HG03354 (cell line): ENCODE results near the gene ZBTB7A.
"Not testable (repeated sequence)": the region's sequence is repeated elsewhere in the genome, so short reads cannot be mapped to it uniquely, and the experiment has no call there.

Experiments
- ATAC-seq: cut with Tn5 transposase; IDR thresholded peaks from one replicate; pipeline ENCODE4 v1.9.1; 2021; ENCODE audit warnings: mild to moderate bottlenecking; ENCODE audit not compliant: unreplicated experiment, poor library complexity, severe bottlenecking

ZBTB7A gene

DNA sequence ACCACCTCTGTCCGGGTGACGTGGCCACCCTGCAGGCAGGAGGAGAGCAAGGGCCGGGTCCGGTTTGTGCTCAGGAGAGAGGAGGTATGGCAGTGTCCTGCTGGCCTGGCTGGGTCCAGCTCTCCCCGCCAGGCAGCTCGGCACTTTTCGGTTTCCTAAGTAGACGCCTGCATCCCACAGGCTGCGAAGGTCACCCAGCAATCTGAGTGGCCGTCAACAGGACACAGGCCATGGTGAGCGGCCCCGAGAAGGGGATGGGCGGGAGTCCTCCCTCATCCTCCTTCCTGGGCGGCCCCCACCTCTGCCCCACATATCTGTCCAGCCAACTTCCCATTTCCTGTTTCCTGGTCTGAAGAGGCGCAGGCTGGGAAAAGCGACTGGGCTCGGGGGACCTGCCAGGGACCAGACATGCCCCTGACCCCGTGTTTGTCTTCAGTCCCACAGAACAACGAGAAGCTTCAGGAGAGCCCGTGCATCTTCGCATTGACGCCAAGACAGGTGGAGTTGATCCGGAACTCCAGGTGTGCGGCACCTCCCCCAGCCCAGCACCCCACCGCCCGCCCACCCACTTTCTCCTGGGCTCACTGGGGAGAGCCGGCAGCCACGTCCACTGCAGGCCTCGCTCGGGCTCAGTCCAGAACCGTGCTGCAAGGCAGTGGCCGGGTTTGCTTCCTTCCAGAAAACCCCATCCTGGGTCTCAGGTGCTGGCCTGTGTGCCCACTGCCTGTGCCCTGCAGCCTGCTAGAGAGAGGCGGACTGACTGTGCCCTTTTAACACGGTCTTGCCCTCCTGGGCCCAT is 42.9 kb downstream of the ZBTB7A start:
- ATAC-seq, result no peak

GRCh38 chr19:4019578-4019977 is 47.1 kb downstream of the ZBTB7A start:
- no peak for ATAC-seq

- no peak for ATAC-seq
These were observed 47.8 kb downstream of the ZBTB7A start for GRCh38 chr19:4018775-4019504.

GRCh38 chr19:4018140-4018613 is 48.5 kb downstream of the ZBTB7A start:
- no peak for ATAC-seq

DNA sequence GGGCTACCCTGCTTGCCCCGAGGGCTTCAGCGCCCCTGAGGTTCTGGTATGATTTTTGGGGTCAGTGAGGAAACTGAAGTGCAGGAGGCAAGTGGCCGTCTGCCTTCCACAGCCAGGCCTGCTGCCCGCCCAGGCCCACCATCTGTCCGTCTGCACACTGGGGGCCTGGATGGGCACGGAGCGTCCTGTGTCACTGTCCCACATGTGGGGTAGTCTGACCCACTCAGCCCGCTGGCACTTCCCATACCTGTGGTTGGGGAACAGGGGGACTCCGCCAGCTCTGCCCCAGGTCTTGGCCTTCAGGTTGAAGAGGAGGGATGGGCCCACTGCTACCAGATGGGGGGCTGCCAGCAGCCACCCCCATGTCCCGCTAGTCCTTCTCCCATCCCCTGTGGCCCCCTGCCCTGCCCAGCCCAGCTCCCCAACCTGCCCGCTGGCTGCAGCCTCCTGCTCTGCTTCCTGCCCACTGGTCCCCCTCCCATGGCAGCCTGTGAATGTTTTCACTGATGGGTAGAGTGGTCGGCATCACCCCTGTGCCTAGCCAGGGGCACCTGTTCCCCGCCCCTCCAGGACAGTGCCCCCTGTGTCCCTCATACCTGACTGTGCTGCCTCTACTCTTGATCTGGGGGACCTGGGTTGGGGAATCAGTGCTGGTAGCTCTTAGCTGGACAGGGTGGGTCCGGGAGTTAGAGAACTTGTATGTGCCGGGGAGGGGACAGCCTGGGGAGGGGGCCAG is 49.6 kb downstream of the ZBTB7A start:
- ATAC-seq, result no peak

DNA sequence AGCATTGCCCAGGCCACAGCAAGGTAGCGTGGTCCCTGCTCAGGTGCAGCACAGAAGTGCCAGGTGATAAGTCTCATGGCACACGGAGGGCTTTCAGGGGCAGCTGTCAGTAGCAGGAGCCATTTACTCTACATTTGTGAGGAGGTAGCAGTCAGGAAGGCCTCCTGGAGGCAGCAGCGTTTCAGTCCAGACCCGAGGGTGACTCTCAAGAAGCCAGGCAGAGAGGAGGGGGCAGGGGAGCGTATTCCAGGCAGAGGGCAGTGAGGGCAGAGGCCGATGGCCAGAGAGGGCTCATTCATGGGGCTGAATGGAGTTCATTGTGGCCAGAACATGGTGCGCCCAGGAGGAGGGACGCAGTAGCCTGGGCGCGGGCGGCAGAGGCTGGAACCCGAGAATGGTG is 50.2 kb downstream of the ZBTB7A start:
- no peak for ATAC-seq

DNA sequence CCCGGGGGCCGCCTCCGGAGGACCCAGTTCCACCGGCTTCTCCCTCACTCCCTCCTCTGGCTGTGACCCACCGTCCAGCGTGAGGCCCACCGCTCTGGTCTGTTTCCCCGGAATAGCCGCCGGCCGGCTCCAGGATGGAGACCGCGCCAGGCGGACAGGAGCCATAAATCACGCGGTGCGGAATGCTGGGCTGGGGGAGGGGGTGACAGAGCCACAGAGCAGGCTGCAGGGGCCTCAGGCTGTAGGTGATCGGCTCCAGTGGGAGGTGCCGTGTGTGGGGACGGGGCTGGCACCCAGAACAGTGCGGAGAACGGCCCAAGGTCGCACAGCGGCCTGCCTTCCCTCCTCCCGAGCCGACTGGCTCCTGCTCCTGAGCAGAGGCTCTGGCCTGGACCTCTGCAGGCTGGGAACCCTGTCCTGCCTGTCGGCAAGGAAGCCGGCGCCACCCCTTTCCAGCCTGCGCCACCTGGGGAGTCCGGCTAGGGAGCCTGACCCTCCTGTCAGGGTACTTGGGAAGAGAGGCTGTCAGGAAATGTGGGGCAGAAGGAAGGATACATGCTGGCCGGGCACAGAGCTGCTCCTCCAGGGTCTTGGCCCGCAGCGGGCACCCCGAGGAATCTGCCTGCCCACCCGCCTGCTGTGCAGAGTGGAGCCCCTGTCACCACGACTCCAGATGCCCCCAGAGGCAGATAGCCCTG is 50.8 kb downstream of the ZBTB7A start:
- no peak for ATAC-seq

- no peak for ATAC-seq
These were observed 51.9 kb downstream of the ZBTB7A start for GRCh38 chr19:4014541-4015491.

- ATAC-seq, result no peak
These were observed 52.7 kb downstream of the ZBTB7A start for GRCh38 chr19:4013886-4014540.

DNA sequence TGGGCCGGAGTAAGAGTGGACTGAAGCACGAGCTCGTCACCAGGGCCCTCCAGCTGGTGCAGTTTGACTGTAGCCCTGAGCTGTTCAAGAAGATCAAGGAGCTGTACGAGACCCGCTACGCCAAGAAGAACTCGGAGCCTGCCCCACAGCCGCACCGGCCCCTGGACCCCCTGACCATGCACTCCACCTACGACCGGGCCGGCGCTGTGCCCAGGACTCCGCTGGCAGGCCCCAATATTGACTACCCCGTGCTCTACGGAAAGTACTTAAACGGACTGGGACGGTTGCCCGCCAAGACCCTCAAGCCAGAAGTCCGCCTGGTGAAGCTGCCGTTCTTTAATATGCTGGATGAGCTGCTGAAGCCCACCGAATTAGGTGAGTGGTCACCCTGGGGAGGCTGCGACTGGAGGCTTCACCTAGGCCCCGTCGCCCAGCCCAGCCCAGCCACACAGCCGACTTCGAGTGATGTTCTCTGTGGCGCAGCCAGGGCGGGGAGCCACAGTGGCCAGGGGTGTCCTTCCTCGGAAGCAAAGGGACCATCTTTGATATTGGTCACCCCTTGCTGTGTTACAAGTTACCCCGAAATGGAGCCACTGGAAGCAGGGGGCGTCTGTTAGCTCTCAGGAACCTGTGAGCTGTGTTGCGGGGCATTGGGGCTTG is 53.6 kb downstream of the ZBTB7A start:
- ATAC-seq, result no peak

DNA sequence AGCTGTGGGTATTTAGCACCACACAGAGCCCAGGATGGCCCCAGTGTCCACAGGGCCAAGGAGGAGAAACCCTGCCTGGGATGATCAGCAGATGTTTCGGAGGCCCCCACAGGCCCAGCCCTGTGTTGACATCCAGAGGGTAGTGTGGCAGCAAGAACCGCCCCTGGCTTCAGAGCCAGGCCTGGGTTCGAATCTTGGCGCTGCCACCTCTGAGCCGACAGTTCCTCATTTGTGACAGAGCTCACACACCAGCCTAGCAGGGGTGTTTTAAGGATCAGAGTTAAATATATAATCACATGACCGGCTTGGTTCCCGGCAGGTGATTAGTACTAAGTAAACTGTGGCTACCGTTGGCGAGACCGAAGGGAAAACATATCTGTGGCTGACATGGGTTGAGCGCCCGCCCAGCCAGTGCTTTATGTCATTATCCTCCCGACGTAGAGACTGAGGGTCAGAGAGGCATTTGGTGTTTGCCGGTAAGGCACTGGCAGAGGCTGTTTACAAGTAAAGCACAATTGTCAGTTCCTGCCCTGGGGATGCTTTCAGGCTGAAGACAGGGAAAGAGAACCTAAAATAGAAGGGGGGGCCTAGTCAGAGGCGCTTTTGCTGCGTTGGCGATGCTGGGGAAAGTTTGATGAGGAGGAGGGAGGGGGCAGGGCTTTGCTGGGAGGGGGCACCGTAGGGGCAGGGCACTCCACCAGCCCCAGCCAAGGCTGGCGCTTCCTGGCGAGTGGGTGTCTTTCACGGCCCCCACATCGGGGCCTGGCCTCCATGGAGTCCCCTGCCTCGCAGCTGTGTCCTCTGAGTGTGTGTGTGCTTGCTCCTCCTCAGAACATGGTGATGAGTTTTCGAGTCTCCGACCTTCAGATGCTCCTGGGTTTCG is 54.4 kb downstream of the ZBTB7A start:
- ATAC-seq, result no peak

GRCh38 chr19:4011430-4011829 is 55.3 kb downstream of the ZBTB7A start:
- not testable (repeated sequence) for ATAC-seq

DNA sequence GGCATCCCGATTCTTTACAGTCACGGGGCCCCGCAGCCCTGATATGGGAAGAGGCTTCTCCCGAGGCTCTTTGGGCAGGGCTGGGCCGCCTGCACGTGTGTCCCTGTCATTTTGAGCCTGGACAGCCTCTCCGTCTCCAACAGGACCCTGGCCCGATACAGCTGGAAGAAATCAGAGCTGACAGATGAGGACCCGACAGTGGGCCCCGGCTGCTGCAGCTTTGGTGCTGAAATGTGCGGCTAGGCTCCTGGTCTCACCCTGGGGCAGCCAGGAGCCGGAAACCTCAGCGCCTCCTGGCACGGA is 55.9 kb downstream of the ZBTB7A start:
- ATAC-seq, result no peak

GRCh38 chr19:4009990-4010807 is 56.5 kb downstream of the ZBTB7A start:
- ATAC-seq, result no peak

- peak; percentile 12 for ATAC-seq
These were observed 58.7 kb downstream of the ZBTB7A start for GRCh38 chr19:4007836-4008539.
